Lower leg skin (tissue), 3 donors: Measurements from ENCODE around the gene JAML.

Experiments
- CTCF ChIP-seq, 3 donors: fragments of 450-650 bp; IDR thresholded peaks; one replicate each; pipeline ENCODE4 v1.5.1; 2016; ENCODE audit warnings: antibody characterized with exemption in 3 of 3, mild to moderate bottlenecking in 3 of 3, moderate library complexity in 2 of 3
- POLR2A ChIP-seq, 2 donors: fragments of 450-650 bp; IDR thresholded peaks; one replicate each; pipeline ENCODE4 v1.6.1; 2016 to 2017; ENCODE audit warnings: antibody characterized with exemption in 2 of 2, mild to moderate bottlenecking in 1 of 2, moderate library complexity in 1 of 2

DNA sequence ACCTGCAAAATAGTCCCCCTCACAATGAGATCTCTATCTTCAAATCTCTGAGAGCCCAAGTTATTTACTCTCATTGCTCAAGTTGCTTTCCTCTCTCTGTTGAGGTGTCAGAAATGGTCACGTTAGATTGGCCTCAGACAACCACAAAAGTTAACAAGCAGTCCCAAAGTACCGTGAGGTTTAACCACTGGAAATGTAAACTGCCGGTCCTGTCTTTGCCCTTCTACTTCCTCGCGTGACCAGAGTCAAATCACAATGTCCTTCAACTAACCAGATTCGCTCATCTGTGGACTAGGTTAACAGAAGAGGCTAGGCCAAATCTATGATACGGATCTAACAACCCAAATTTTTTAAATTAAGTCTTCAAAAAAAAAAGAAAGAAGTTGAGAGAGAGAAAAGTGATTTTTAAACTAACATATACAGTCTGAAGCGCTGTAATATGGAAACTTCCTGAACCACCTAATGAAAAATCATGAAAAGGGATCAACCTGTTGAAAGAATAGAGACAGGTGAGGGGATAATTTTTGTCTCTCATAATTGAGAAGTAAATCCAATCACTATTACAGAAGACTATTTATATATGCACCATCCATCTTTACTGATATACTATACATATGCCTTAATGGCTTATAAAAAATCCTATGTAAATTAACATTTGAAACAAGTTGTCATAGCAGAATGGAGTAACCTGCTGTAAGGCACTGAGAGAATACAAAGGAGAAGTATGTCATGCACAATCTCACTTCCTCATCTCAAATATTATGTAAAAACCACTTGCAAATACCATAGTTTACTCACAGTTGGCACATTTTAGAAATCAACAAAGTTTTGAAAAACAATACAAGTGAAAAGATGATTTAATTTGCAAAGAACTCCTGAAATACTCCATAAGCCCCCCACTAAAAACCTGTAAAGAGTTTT is 3.3 kb upstream of the JAML start:
- TF ChIP-seq CTCF (IDR thresholded peaks at IDR 0.05) (no peak), POLR2A (IDR thresholded peaks at IDR 0.05) (no peak)
